Tibial nerve (tissue), 4 donors: Measurements from ENCODE around the gene RENBP. TPM values are rescaled to one million over a fixed set of nuclear protein-coding genes. Genes with fewer than 3 reads are reported as not detected.

Experiments used
- DNase-seq, 2 donors: peaks; one replicate each; pipeline ENCODE4 v3.0.0-alpha.2; 2019; ENCODE audit warnings: low spot score in 2 of 2
- H3K27ac ChIP-seq, 4 donors: fragments of 200-600 bp; sonication (generic) in 3 of 4; one replicate each; pipeline ENCODE4 v1.5.1; 2017 to 2019; ENCODE audit warnings: mild to moderate bottlenecking in 1 of 4
- H3K27me3 ChIP-seq, 2 donors: fragments of 200-600 bp; sonication (generic) in 1 of 2; one replicate each; pipeline versions ENCODE4 v1.5.1 to v1.6.0; 2017 to 2019
- H3K36me3 ChIP-seq, 3 donors: fragments of 200-600 bp; sonication (generic); one replicate each; pipeline ENCODE4 v1.5.1; 2018 to 2019
- H3K4me1 ChIP-seq, 4 donors: fragments of 200-600 bp; sonication (generic) in 3 of 4; one replicate each; pipeline ENCODE4 v1.5.1; 2017 to 2019
- H3K4me3 ChIP-seq, 4 donors: fragments of 200-600 bp; sonication (generic) in 3 of 4; one replicate each; pipeline ENCODE4 v1.5.1; 2017 to 2019; ENCODE audit warnings: mild to moderate bottlenecking in 1 of 4, moderate library complexity in 1 of 4
- H3K9me3 ChIP-seq, 4 donors: fragments of 200-600 bp; sonication (generic) in 3 of 4; one replicate each; pipeline ENCODE4 v1.5.1; 2017 to 2019
- CTCF ChIP-seq, 5 experiments: fragments of 200-600 bp in 3 of 5; fragments of 450-650 bp in 2 of 5; sonication (generic) in 3 of 5; IDR thresholded peaks; one replicate each; pipeline ENCODE4 v1.5.1; 2016 to 2019; ENCODE audit warnings: antibody characterized with exemption in 5 of 5, mild to moderate bottlenecking in 3 of 5, moderate library complexity in 2 of 5
- EP300 ChIP-seq, 2 donors: sonication (generic); formaldehyde crosslinking; IDR thresholded peaks; one replicate each; pipeline ENCODE4 v1.6.1; 2017; ENCODE audit warnings: antibody characterized with exemption in 2 of 2, mild to moderate bottlenecking in 1 of 2
- POLR2A ChIP-seq, 2 donors: fragments of 450-650 bp; IDR thresholded peaks; one replicate each; pipeline ENCODE4 v1.6.1; 2017; ENCODE audit warnings: antibody characterized with exemption in 2 of 2, mild to moderate bottlenecking in 2 of 2, moderate library complexity in 2 of 2
- WGBS, 2 donors: methylation state at CpG; one replicate each; pipeline ENCODE4 v1.1.5; 2018; 5-methylcytosine and 5-hydroxymethylcytosine counted together
- total RNA-seq, 4 donors: library from RNA; depleted of rRNA; stranded (reverse); fragments of >200 nt; gene quantifications; one replicate each; pipeline ENCODE4 v1.1.0, GENCODE V29; 2016

RENBP gene
- total RNA-seq, 4 donors from 2014 or later, result 12.1 to 28.8 (median 17.8) TPM

GRCh38 chrX:153972368-153973126 is 28.1 kb upstream of the RENBP start, which contains the start of gene TMEM187:
TSS of gene TMEM187 (plus strand) at chrX:153972754. CDS start at chrX:153982063, 9,309 bp downstream.
- peak within 1 kb of the TSS; percentile 95 to 98 (median 97) for H3K27ac ChIP-seq
- H3K27me3 ChIP-seq, result no peaks in the 10 kb centered on the region
- peaks cover 0 to 38% (median 19%) of the 10 kb centered on the region in 4 donors for H3K4me1 ChIP-seq
- peak; percentile 61 to 65 for DNase-seq
- H3K9me3 ChIP-seq, result no peaks in the 10 kb centered on the region
- no peaks in the 10 kb centered on the region for H3K36me3 ChIP-seq
- 0 to 10% methylated on average over 2 to 34 of the region's 103 CpGs for WGBS, 2 donors
- TF ChIP-seq EP300 (IDR thresholded peaks at IDR 0.05) (no peak), POLR2A (IDR thresholded peaks at IDR 0.05) (peak; percentile 63 to 75), CTCF (IDR thresholded peaks at IDR 0.05) (peak in 1 of 5 experiments; percentile 29)
- H3K4me3 ChIP-seq, result peak within 1 kb of the TSS; percentile 64 to 95 (median 78)

DNA sequence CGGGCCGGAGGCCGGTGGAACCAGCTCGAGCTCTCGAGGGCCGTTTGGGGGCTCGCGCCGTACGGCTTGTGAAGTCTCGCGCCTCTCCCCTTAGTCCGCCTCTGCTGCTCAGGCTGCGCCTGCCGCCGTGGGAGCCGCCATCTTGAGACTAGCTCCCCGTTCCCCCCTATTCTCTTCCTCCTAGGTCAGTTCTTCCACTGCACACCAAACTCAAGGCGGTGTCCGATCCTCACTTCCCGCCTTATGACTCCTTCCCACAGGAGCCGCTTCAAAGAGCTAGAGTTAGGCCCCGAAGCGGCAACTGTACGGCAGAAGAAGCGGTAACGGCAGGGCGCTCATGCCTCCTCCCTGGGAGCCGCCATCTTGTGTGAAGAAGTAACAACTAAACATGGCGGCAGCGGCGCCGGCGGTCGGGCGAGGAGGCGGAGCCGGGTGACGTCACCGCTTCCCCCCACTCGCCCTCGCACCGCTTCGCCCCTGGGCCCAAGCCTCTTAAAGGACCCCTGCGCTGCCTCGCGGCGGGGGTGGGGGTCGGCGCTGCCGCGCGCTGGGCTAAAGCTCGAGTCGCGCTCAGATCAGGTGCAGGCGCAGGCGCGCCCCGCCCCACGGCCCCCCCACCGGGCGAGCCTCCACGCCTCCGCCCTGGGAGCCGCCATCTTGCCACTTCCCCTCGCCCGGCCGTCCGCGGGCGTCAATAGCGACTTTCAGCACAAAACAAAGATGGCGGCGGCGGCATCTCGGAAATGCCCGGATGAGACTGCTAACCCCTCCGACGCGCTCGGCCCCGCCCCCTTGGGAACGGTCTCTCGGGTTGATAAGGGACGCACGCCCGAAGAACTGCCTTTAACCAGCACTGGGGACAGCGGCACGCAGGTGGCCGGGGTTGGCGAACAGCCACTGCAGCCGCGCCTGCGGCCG is 27.3 kb upstream of the RENBP start, which contains the start of gene HCFC1:
HCFC1 (minus strand) TSS at position 369 of the 918 bp plus-strand sequence. CDS start 978 bp downstream, outside the sequence.
- Histone ChIP-seq H3K27ac (peak within 1 kb of the TSS; percentile 95 to 98 (median 97)), H3K9me3 (no peaks in the 10 kb centered on the region), H3K27me3 (no peaks in the 10 kb centered on the region), H3K36me3 (no peaks in the 10 kb centered on the region), H3K4me1 (peaks cover 0 to 46% (median 26%) of the 10 kb centered on the region in 4 donors), H3K4me3 (peak within 1 kb of the TSS; percentile 64 to 95 (median 78))
- TF ChIP-seq EP300 (IDR thresholded peaks at IDR 0.05) (peak in 1 of 2 donors; percentile 63), CTCF (IDR thresholded peaks at IDR 0.05) (no peak), POLR2A (IDR thresholded peaks at IDR 0.05) (peak; percentile 20 to 29)
- 19% methylated on average over 80 of the region's 96 CpGs; no CpG with 5 or more reads in 1 of the 2 donors for WGBS, 2 donors
- DNase-seq, result peak; percentile 79 to 85

DNA sequence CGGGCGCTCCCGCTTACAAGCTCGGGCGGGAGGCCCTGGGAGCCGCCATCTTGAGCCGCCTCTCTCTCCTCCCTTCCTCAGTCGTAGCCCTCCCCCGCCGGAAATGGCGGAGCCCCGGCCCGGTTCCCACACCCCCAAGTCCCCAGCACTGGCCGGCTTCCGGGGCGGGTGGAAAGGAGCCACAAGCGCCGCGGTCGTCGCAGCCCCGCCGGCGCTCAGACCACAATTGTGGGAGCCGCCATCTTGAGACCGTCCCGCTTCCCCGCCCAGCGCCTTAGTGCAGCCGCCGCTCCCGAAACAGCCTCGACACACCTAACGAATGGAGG is 26.6 kb upstream of the RENBP start:
- WGBS, 2 donors, result 14% methylated on average over 29 of the region's 34 CpGs; no CpG with 5 or more reads in 1 of the 2 donors
- Histone ChIP-seq H3K4me3 (peak overlapping the region; percentile 64 to 95 (median 78)), H3K9me3 (no peaks in the 10 kb centered on the region), H3K27ac (peak overlapping the region; percentile 95 to 98 (median 97)), H3K36me3 (no peaks in the 10 kb centered on the region), H3K27me3 (no peaks in the 10 kb centered on the region), H3K4me1 (peaks cover 0 to 53% (median 32%) of the 10 kb centered on the region in 4 donors)
- TF ChIP-seq POLR2A (IDR thresholded peaks at IDR 0.05), result peak; percentile 44 to 62
- TF ChIP-seq CTCF (IDR thresholded peaks at IDR 0.05), result no peak
- peak in 1 of 2 donors; percentile 61 for TF ChIP-seq EP300 (IDR thresholded peaks at IDR 0.05)
- peak; percentile 61 to 70 for DNase-seq

- peak in 1 of 2 donors; percentile 31 for DNase-seq
- WGBS, 2 donors, result 6 to 17% methylated on average over 3 to 49 of the region's 49 CpGs
- Histone ChIP-seq H3K9me3 (no peaks in the 10 kb centered on the region), H3K4me1 (peaks cover 0 to 58% (median 34%) of the 10 kb centered on the region in 4 donors), H3K27me3 (no peaks in the 10 kb centered on the region), H3K4me3 (peak overlapping the region; percentile 64 to 95 (median 78)), H3K36me3 (no peaks in the 10 kb centered on the region), H3K27ac (peak overlapping the region; percentile 95 to 98 (median 97))
- TF ChIP-seq EP300 (IDR thresholded peaks at IDR 0.05) (no peak), POLR2A (IDR thresholded peaks at IDR 0.05) (no peak), CTCF (IDR thresholded peaks at IDR 0.05) (no peak)
These were observed 26.1 kb upstream of the RENBP start for GRCh38 chrX:153970357-153971123.
